Pulmonary artery endothelial cell (primary cell): ENCODE results near the gene C10orf71. TPM values are rescaled to one million over a fixed set of nuclear protein-coding genes. Genes with fewer than 3 reads are reported as not detected.

Experiments
- DNase-seq: peaks from one replicate; pipeline ENCODE4 v3.0.0-alpha.2; 2011; ENCODE audit warnings: low read depth, low spot score
- total RNA-seq: library from RNA; depleted of rRNA; stranded (reverse); fragments of >200 nt; gene quantifications from 2 replicates; pipeline ENCODE4 v1.2.3, GENCODE V29; 2014

Gene C10orf71
- total RNA-seq, 1 donor from 2014 or later: not detected

GRCh38 chr10:49311555-49312236 lies 12.7 kb downstream of the C10orf71 start:
- DNase-seq: no peak

- no peak for DNase-seq
These were observed 13.4 kb downstream of the C10orf71 start for GRCh38 chr10:49312246-49312869.

GRCh38 chr10:49313501-49314070 lies 14.6 kb downstream of the C10orf71 start:
- no peak for DNase-seq

- DNase-seq: no peak
These were observed 15.8 kb downstream of the C10orf71 start for GRCh38 chr10:49314806-49315205.

DNA sequence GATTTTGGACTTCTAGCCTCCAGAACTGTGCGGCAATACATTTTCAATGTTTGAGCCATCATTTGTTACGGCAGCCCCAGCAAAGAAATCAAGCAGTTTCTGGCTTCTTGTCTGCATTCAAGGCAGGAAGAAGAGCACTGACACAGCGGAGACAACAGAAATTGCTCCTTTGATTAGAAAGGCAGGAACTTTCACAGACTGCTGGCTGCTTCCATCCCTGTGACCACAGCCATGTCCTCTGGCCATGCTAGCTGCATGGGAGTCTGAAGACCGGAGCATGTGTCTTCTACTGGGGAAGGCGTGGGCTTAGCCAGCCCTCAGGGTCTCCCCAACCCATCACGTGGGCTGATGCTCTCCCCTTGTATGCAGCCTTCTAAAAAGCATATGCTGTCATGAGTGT lies 19.1 kb downstream of the C10orf71 start:
- no peak for DNase-seq

- DNase-seq: no peak
These were observed 19.8 kb downstream of the C10orf71 start for GRCh38 chr10:49318755-49319154.

- no peak for DNase-seq
These were observed 20.2 kb downstream of the C10orf71 start for GRCh38 chr10:49319206-49319605.

DNA sequence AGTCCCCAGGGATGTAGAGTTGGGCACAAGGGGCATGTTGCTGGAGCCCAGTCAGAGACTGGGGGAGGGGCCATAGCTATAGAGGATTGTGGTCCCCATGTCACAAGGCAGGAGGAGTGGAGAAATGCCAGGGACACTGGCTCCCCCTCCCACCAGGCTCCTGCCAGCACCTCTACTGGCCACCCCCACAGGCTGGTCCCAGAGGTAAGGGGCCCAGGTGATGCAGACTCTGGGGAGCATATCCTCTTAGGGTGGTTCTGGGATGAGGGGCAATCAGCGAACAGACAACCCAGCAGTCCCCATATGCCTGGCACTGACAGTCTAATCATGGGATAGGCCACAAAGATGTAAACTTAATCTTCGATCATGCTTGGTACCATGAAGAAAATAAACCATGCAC lies 21.2 kb downstream of the C10orf71 start:
- no peak for DNase-seq

GRCh38 chr10:49321021-49321420 lies 22.1 kb downstream of the C10orf71 start:
- DNase-seq: no peak

- DNase-seq: no peak
These were observed 23.6 kb downstream of the C10orf71 start for GRCh38 chr10:49322371-49323170.

GRCh38 chr10:49323171-49323895 lies 24.4 kb downstream of the C10orf71 start:
- DNase-seq: no peak

GRCh38 chr10:49323896-49324270 lies 24.9 kb downstream of the C10orf71 start:
- no peak for DNase-seq

GRCh38 chr10:49324711-49325110 lies 25.7 kb downstream of the C10orf71 start:
- DNase-seq: no peak

DNA sequence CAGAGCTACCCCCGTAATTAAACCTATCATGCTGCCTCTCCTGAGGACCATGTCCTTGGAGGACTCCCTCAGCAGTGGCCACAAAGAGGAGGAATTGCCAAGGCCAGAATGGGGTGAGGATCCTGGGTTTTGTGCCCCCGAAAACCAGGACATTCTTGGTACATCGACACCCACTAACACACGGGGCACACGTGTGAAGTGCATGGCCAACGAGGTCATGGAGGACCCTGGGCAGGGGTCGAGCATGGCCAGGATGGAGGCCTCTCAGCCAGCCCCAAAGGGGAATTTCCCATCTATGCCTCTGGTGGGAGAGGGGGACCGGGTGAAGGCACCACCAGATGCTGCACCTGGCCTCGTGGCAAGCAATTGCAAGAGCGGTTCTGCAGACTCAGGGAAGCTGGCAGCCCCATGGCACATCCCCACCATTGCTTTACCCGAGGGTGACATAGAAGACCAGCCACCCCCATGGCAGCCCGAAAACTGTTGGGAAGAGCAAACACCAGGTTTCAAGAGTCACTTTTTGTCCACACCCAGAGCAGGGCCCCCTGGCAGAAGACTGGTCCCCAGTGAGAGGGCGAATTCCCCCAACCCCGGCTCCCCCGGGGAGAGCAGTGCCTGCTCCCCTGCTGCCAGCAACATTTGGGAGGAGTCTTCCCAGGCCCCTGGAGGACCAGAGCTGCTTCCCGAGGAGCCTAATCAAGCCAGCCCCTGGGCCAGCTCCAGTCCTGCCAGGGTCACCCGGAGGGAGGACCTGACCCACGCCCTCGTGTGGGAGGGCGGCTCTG lies 26.4 kb downstream of the C10orf71 start:
- no peak for DNase-seq

- DNase-seq: no peak
These were observed 27.2 kb downstream of the C10orf71 start for GRCh38 chr10:49325916-49326783.

- no peak for DNase-seq
These were observed 28.3 kb downstream of the C10orf71 start for GRCh38 chr10:49327036-49327813.

GRCh38 chr10:49328401-49329145 lies 29.6 kb downstream of the C10orf71 start:
- DNase-seq: no peak

DNA sequence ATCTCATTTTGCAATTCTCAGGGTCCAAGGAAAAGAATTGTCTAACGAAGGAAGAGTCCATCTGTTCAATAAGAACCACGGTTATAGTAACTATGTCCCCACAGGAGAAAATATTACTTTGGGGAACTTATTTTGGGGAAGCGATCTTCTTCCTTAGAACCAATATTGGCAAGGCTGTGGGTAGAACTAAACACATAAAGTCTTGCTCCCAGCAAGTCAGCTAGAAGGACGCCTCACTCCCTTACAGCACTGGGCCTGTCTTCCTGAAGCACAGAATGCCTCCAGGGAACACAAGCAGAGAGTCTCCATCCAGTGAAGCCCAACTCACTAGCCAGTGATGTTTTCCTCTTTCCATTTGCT lies 30.2 kb downstream of the C10orf71 start:
- DNase-seq: no peak
